Nephron (organoid): ENCODE measurements around the gene SGCA.

Experiments
- H3K27ac Mint-ChIP-seq, 3 experiments: 2 replicates each; pipeline ENCODE4 v1.8.0; 2020; ENCODE audit warnings: mixed read lengths in 3 of 3, mild to moderate bottlenecking in 2 of 3, moderate library complexity in 1 of 3
- H3K27me3 Mint-ChIP-seq: 2 replicates; pipeline ENCODE4 v1.8.0; 2021; ENCODE audit warnings: low read depth, mild to moderate bottlenecking, moderate library complexity, mixed read lengths
- H3K36me3 Mint-ChIP-seq: 2 replicates; pipeline ENCODE4 v1.8.0; 2020; ENCODE audit warnings: low read depth, mixed read lengths
- H3K4me1 Mint-ChIP-seq: 2 replicates; pipeline ENCODE4 v1.8.0; 2020; ENCODE audit warnings: mixed read lengths
- H3K4me3 Mint-ChIP-seq, 3 experiments: 2 replicates each; pipeline ENCODE4 v1.8.0; 2020; ENCODE audit warnings: mild to moderate bottlenecking in 3 of 3, mixed read lengths in 3 of 3, moderate library complexity in 2 of 3
- H3K9me3 Mint-ChIP-seq: 2 replicates; pipeline ENCODE4 v1.8.0; 2020; ENCODE audit warnings: mixed read lengths
- TF ChIP-seq, protein P1 (sequence below), 3 experiments: fragments of 200-600 bp; sonication (generic); IDR thresholded peaks; one replicate each; pipeline ENCODE4 v1.5.0; 2021; ENCODE audit warnings: antibody characterized with exemption in 3 of 3; ENCODE audit not compliant: unreplicated experiment in 3 of 3

The SGCA gene

DNA sequence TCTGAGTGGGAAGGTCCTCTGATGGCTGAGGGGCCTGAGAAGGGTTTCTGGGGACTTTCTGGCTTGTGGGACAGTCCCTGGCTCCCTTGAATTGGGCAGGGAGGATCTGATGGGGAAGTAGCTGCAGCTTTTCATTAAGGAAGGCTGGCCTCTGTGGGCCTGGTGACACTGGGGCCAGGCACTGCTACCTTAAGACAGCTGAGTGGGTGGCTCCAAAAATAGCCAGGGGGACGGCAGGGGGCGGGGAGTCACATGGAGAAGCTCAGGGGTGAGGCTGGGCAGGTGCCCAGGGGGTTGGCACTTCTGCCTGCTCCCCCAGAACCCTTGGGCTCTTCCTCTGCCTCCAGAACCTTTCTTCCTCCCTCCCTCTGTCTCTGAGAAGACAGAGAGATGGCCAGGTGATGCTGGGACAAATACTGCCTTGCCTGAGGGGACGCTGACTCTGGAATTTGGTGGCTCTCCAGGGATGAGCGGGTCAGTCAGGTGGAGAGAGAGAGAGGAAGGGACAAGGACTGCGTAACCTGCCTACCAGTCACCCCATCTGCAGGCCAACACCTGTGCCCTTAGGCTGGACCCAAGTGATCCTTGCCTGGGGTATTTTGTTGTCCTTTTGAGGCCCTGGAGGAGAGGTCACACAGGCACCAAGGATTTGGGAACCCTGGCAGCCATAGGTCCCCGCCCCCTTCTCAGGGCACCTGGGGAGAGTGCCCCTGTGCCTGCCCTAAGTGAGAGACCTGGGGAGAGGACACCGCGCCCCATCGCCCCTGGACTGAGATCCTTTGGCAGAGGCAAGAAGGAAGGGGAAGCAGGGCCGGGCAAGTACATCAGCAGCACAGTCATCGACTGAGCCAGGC, 1.7 kb upstream of the SGCA start:
- Mint-ChIP-seq H3K36me3 (no peaks in the 10 kb centered on the region), H3K4me1 (peaks cover 40% of the 10 kb centered on the region)

DNA sequence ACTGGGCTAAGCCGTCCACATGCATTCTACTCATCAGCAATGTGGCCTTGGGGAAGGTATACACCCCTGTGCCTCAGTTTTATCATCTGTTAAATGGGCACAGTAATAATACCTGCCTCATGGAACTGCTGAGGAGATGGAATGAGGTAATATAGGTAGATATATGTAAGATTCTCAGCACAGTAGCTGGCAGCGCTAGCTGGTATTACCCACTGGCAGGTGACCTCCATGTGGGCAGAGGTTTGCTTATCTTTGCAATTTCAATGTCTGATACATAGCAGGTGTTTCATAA, 1.2 kb upstream of the SGCA start:
- no peak overlapping the region for H3K4me3 Mint-ChIP-seq
- TF ChIP-seq, protein P1, sequence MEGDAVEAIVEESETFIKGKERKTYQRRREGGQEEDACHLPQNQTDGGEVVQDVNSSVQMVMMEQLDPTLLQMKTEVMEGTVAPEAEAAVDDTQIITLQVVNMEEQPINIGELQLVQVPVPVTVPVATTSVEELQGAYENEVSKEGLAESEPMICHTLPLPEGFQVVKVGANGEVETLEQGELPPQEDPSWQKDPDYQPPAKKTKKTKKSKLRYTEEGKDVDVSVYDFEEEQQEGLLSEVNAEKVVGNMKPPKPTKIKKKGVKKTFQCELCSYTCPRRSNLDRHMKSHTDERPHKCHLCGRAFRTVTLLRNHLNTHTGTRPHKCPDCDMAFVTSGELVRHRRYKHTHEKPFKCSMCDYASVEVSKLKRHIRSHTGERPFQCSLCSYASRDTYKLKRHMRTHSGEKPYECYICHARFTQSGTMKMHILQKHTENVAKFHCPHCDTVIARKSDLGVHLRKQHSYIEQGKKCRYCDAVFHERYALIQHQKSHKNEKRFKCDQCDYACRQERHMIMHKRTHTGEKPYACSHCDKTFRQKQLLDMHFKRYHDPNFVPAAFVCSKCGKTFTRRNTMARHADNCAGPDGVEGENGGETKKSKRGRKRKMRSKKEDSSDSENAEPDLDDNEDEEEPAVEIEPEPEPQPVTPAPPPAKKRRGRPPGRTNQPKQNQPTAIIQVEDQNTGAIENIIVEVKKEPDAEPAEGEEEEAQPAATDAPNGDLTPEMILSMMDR (IDR thresholded peaks at IDR 0.05; ENCODE audit: unreplicated experiment in 3 of 3) = no peak
- no peaks in the 10 kb centered on the region for H3K36me3 Mint-ChIP-seq
- H3K27me3 Mint-ChIP-seq = no peaks in the 10 kb centered on the region
- no peak overlapping the region for H3K27ac Mint-ChIP-seq
- no peaks in the 10 kb centered on the region for H3K9me3 Mint-ChIP-seq
- peaks cover 46% of the 10 kb centered on the region for H3K4me1 Mint-ChIP-seq

More for the DNA sequence above, 1.7 kb upstream of the SGCA start:
- Mint-ChIP-seq H3K27ac (peak overlapping the region in 2 of 3 experiments; percentile 44 to 87), H3K4me3 (peak overlapping the region in 2 of 3 experiments; percentile 8 to 55), H3K9me3 (no peaks in the 10 kb centered on the region), H3K27me3 (no peaks in the 10 kb centered on the region)
- TF ChIP-seq, protein P1 (IDR thresholded peaks at IDR 0.05; ENCODE audit: unreplicated experiment in 3 of 3) = no peak

DNA sequence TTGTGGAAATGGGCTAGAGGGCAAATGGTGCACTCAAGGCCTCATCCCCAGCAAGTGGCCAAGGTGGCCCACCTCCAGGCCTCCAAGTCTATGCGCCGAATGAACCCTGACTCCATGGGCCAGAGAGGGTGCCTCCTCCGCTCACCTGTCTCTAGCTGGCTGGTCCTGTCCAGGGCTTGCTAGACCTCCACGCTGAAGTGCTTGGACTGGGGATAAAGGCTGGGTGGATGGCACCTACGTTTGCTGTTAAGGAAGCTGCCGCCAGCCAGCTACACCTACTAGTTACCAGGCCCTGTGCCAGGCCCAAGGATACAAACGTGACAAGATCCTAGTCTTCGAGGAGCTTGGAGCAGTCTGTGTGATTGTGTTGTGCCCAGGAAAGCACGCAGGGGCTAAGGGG, 739 bp upstream of the SGCA start:
- TF ChIP-seq, protein P1 (IDR thresholded peaks at IDR 0.05; ENCODE audit: unreplicated experiment in 3 of 3) = no peak
- Mint-ChIP-seq H3K4me1 (peaks cover 46% of the 10 kb centered on the region), H3K27me3 (no peaks in the 10 kb centered on the region), H3K9me3 (no peaks in the 10 kb centered on the region), H3K27ac (peak overlapping the region; percentile 79 to 95 (median 88)), H3K36me3 (no peaks in the 10 kb centered on the region), H3K4me3 (peak overlapping the region; percentile 29 to 92 (median 87))

DNA sequence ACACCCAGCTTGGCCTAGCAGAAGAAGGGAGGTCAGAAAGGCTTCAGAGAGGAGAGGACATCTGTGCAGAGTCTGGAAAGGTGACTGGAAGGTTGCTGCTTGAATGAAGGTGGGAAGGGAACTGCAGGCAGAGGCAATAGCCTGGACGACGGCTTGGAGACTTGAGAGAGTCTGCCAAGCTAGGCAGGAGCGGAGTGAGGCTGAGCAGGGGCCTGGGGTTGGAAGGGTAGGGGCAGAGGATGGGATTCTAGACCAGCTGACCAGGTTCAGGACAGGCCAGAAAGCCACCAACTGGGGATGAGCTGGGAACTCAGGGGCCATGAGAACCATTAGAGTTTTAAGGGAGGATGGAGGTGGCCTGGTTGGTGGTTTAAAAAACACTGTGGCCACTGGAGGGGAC, 339 bp upstream of the SGCA start:
- Mint-ChIP-seq H3K27ac (peak overlapping the region; percentile 79 to 95 (median 88)), H3K36me3 (no peaks in the 10 kb centered on the region), H3K27me3 (no peaks in the 10 kb centered on the region), H3K4me1 (peaks cover 46% of the 10 kb centered on the region), H3K9me3 (no peaks in the 10 kb centered on the region), H3K4me3 (peak overlapping the region; percentile 29 to 92 (median 87))
- TF ChIP-seq, protein P1 (IDR thresholded peaks at IDR 0.05; ENCODE audit: unreplicated experiment in 3 of 3) = no peak

DNA sequence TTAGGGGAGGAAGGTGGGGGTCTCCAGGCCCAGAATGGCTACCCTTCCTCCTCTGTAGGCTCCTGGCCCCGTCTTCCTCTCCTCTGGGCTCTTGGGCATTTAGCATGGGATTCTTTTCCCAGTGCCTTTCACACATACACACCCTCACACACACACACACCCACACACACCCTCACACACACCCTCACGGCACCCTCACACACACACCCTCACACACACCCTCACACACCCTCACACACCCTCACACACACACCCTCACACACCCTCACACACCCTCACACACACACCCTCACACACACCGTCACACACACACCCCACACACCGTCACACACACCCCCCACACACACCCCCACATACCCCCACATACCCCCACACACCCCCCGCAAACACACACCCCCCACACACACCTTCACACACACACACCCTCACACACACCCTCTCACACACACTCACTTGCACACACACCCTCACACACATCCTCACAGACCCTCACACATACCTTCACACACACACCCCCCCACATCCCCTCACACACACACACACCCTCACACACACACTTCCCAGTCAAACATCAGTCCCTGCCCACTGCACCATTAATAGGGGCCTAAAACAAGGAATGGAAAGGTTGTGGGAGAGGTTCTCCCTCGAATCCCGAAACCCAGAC, 845 bp downstream of the SGCA start:
- TF ChIP-seq, protein P1 (IDR thresholded peaks at IDR 0.05; ENCODE audit: unreplicated experiment in 3 of 3) = no peak
- H3K9me3 Mint-ChIP-seq = no peaks in the 10 kb centered on the region
- peak overlapping the region; percentile 34 to 92 (median 87) for H3K4me3 Mint-ChIP-seq
- peak overlapping the region; percentile 49 to 79 (median 53) for H3K27ac Mint-ChIP-seq
- H3K27me3 Mint-ChIP-seq = no peaks in the 10 kb centered on the region
- peaks cover 44% of the 10 kb centered on the region for H3K4me1 Mint-ChIP-seq
- H3K36me3 Mint-ChIP-seq = no peaks in the 10 kb centered on the region
